ENCODE data around the gene RNF144B. TPM values are rescaled to one million over a fixed set of nuclear protein-coding genes. Genes with fewer than 3 reads are reported as not detected.
"Not testable (repeated sequence)": the region's sequence is repeated elsewhere in the genome, so short reads cannot be mapped to it uniquely, and the experiment has no call there.

The RNF144B gene
- total RNA-seq, 4 donors from 2014 or later = 67.3 to 143 (median 114) TPM

DNA sequence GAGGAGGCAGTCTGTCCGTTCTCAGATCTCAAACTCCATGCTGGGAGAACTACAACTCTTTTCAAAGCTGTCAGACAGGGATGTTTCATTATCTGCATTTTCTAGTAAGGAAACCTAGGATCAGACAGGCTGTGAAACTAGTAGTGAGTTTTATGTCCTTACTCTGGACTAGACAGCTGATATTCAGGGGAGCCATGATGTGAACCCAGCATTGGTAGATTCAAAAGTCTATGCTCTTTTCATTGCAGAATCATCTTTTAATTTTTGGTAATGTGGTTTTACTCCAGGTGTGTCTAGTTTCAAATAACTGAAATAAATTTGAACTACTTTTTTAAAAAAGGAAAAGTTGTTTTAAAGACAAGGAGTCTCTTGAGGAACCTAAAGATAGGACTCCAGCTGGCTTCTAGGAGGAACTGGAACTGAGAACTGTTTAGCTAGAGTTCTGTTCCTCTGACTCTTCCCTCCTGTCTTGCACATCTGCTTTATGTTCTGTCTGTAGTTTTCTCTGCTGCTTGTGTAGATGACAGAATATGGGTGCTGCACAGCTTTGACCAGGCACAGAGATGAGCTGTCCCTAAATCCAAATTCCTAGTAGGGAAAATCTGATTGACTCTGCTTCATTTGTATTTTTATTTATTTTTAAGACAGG lies 27.8 kb upstream of the RNF144B start:
- H3K4me1 ChIP-seq = peaks cover 18 to 22% of the 10 kb centered on the region in 2 donors
- DNase-seq = no peak
- WGBS, 2 donors = 78 to 88% methylated on average over 1 of the region's 1 CpG
- intact Hi-C loops (cut with DNase I) = no loop called here
- H3K36me3 ChIP-seq = no peaks in the 10 kb centered on the region
- no peak overlapping the region for H3K4me3 ChIP-seq (replicated peaks in 1 of 3)
- H3K9me3 ChIP-seq = no peaks in the 10 kb centered on the region
- TF ChIP-seq, protein P1, sequence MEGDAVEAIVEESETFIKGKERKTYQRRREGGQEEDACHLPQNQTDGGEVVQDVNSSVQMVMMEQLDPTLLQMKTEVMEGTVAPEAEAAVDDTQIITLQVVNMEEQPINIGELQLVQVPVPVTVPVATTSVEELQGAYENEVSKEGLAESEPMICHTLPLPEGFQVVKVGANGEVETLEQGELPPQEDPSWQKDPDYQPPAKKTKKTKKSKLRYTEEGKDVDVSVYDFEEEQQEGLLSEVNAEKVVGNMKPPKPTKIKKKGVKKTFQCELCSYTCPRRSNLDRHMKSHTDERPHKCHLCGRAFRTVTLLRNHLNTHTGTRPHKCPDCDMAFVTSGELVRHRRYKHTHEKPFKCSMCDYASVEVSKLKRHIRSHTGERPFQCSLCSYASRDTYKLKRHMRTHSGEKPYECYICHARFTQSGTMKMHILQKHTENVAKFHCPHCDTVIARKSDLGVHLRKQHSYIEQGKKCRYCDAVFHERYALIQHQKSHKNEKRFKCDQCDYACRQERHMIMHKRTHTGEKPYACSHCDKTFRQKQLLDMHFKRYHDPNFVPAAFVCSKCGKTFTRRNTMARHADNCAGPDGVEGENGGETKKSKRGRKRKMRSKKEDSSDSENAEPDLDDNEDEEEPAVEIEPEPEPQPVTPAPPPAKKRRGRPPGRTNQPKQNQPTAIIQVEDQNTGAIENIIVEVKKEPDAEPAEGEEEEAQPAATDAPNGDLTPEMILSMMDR (IDR thresholded peaks at IDR 0.05) = no peak
- TF ChIP-seq POLR2A (IDR thresholded peaks at IDR 0.05) = no peak
- no peaks in the 10 kb centered on the region for H3K27me3 ChIP-seq
- no peak overlapping the region for H3K27ac ChIP-seq

DNA sequence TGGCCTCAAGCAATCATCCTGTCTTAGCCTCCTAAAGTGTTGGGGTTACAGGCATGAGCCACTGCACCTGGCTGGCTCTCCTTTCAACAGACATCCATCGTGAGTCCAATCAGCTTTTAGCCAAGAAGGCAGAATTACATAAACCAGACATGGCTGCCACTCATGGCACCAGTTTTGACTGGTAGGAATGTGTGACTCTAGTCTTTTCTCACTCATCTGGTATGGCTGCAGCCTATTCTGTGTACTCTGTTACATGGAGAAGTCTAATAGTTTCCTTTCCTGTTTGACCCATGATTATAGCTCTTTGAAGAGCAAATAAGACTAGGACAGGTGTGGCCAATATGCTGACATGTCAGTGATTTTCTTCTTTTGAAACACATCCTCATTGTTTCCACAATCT lies 27.0 kb upstream of the RNF144B start:
- Histone ChIP-seq H3K9me3 (no peaks in the 10 kb centered on the region), H3K27ac (no peak overlapping the region), H3K4me1 (peaks cover 25 to 29% of the 10 kb centered on the region in 2 donors), H3K27me3 (no peaks in the 10 kb centered on the region), H3K4me3 (replicated peaks in 1 of 3) (no peak overlapping the region), H3K36me3 (no peaks in the 10 kb centered on the region)
- DNase-seq = no peak
- WGBS, 2 donors = 90 to 95% methylated on average over 1 of the region's 1 CpG
- intact Hi-C loops (cut with DNase I) = no loop called here
- TF ChIP-seq POLR2A (IDR thresholded peaks at IDR 0.05) = no peak
- TF ChIP-seq, protein P1 (IDR thresholded peaks at IDR 0.05) = no peak

DNA sequence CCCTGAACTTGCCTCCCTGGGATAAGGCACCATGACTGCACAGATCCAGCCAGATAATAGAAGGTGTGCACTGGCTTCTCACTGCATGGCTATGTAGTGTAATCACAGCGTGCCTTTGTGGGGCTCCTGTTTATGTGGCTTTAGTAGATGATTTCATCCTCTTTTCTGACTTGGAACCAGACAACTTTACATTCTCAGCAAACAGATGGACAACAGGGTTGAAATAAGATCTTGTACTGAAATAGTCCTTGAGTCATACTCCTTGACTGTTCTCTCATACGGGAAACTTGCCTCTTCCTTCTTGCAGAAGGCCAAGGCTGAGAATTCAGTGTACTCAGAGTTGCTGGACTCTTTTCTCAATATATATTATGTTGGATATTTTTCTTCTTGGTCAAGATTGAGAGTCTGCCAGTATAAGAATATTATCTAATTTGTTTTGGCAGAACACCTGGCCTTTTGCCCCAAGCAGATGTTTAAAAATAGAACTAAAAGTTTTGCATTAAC lies 25.0 kb upstream of the RNF144B start:
- Histone ChIP-seq H3K4me3 (replicated peaks in 1 of 3) (no peak overlapping the region), H3K27ac (peak overlapping the region; percentile 62 to 80 (median 73)), H3K4me1 (peaks cover 29 to 31% of the 10 kb centered on the region in 2 donors), H3K9me3 (no peaks in the 10 kb centered on the region), H3K27me3 (no peaks in the 10 kb centered on the region), H3K36me3 (no peaks in the 10 kb centered on the region)
- DNase-seq = no peak
- intact Hi-C loops (cut with DNase I) = no loop called here
- 26 to 27% methylated on average over 2 of the region's 2 CpGs for WGBS, 2 donors
- no peak for TF ChIP-seq POLR2A (IDR thresholded peaks at IDR 0.05)
- TF ChIP-seq, protein P1 (IDR thresholded peaks at IDR 0.05) = no peak

DNA sequence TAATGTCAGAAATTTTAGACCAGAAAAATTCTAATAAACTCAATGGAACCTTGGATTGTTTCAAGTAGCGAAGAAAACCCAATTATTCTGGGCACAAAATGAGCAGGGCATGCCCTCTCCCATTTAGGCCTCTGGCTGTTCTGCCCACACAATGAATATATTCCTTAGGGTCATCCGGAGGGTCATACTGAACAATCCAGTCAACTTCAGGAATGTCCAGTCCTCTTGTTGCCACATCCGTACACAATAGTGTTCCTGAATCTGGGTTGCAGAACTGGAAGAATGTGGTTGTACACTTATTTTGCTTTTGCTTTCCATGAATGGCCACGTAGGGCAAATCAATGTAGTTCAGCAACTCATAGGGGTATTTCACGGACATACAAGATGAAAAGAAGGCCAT lies 23.4 kb upstream of the RNF144B start:
- H3K27ac ChIP-seq = peak overlapping the region; percentile 63 to 83 (median 77)
- no peaks in the 10 kb centered on the region for H3K9me3 ChIP-seq
- H3K4me1 ChIP-seq = peaks cover 29 to 31% of the 10 kb centered on the region in 2 donors
- no peak for DNase-seq
- TF ChIP-seq, protein P1 (IDR thresholded peaks at IDR 0.05) = no peak
- no peak for TF ChIP-seq POLR2A (IDR thresholded peaks at IDR 0.05)
- 88 to 89% methylated on average over 5 of the region's 5 CpGs for WGBS, 2 donors
- no peaks in the 10 kb centered on the region for H3K36me3 ChIP-seq
- no peaks in the 10 kb centered on the region for H3K27me3 ChIP-seq
- H3K4me3 ChIP-seq (replicated peaks in 1 of 3) = no peak overlapping the region
- intact Hi-C loops (cut with DNase I) = no loop called here

DNA sequence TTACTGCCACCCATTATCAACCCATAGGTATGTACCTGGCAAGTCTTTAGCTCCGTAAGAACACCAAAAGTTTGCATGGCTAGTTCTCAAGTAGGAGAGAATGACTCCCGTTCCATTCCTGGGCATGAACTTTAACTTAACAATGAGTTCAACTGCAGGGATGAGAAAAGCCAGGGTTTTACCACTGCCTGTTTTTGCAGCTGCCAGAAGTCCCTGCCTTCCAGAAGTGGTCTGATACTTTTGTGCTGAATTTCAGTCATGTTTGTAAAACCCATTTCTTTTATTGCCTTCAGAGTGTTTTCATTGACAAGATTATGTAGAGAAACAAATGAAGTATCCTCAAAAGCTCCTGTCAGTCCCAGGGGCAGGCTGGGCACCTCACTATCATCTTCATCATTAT lies 22.6 kb upstream of the RNF144B start:
- peak; percentile 43 to 45 for DNase-seq
- 11 to 28% methylated on average over 2 of the region's 2 CpGs for WGBS, 2 donors
- intact Hi-C loops (cut with DNase I) = not testable (repeated sequence)

More for the DNA sequence above, 22.6 kb upstream of the RNF144B start:
- not testable (repeated sequence) for H3K36me3 ChIP-seq; H3K9me3 ChIP-seq; H3K4me3 ChIP-seq (replicated peaks in 1 of 3); H3K27me3 ChIP-seq
- peak overlapping the region; percentile 41 to 83 (median 77) for H3K27ac ChIP-seq
- peaks cover 29 to 31% of the 10 kb centered on the region in 2 donors for H3K4me1 ChIP-seq

Measured in thyroid gland (tissue), 4 donors.